ENCODE data around the gene GATAD1. TPM values are rescaled to one million over a fixed set of nuclear protein-coding genes. Genes with fewer than 3 reads are reported as not detected.
"Not testable (repeated sequence)": the region's sequence is repeated elsewhere in the genome, so short reads cannot be mapped to it uniquely, and the experiment has no call there.

GATAD1 gene
- 18.1 TPM for polyA plus RNA-seq (2012; ENCODE audit: missing spikeins)

- TF ChIP-seq POLR2A (IDR thresholded peaks at IDR 0.05; ENCODE audit: low read depth, low read length) (peak; percentile 63; the same call in 1 of the 2 replicates), POLR2AphosphoS5 (IDR thresholded peaks at IDR 0.05; ENCODE audit: low read depth, low read length) (peak; percentile 52; the same call in 1 of the 2 replicates), TAF1 (IDR thresholded peaks at IDR 0.05; ENCODE audit: borderline replicate concordance, low read depth, low read length) (peak; percentile 70)
- FAIRE-seq (peak; percentile 90), DNase-seq (ENCODE audit: insufficient read length) (peak; percentile 70)
These were observed at the start of gene GATAD1 for GRCh38 chr7:92447345-92448204. Gene GATAD1 (plus strand): TSS chr7:92447482. CDS start chr7:92447730, 248 bp downstream.

DNA sequence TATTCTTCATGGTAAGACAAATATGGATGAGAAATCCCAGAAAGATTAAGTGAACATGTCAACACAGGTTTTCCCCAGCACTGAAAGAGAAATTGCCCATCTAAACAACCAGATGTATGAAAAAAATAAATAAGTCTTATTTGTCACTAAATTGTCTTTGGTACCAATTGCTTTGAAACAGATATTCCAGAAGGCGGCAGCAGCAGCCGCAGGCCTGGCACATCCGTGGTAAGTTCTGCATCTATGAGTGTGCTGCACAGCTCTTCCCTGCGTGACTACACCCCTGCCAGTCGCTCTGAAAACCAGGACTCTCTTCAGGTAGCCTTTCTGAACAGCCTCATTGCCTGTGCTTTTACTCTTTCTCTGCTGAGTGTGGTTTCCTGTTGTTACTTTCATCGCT is 49.7 kb upstream of the GATAD1 start:
- TF ChIP-seq POLR2A (IDR thresholded peaks at IDR 0.05; ENCODE audit: low read depth, low read length) (no peak), TAF1 (IDR thresholded peaks at IDR 0.05; ENCODE audit: borderline replicate concordance, low read depth, low read length) (no peak), POLR2AphosphoS5 (IDR thresholded peaks at IDR 0.05; ENCODE audit: low read depth, low read length) (no peak)
- no peak for FAIRE-seq

DNA sequence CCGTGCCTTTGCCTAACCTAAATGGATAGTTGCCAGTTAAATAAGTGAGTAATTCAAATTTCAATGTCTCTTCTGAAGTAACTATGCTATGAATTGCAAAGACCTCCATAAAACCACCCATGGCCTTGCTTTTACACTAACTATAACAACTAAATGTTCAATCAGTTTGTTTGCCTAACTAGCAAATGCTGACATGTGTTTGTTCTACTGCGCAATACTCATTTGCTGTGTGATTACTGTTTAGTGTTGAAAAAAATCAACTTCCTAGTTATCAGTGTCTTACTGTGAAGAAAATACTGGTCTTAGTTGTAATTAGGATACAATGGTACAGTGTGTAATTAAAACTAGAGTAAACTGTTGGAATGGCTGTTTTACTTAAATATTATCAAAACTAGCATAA is 47.3 kb upstream of the GATAD1 start:
- DNase-seq (ENCODE audit: insufficient read length), result no peak
- FAIRE-seq, result no peak
- TF ChIP-seq TAF1 (IDR thresholded peaks at IDR 0.05; ENCODE audit: borderline replicate concordance, low read depth, low read length), result no peak
- TF ChIP-seq POLR2A (IDR thresholded peaks at IDR 0.05; ENCODE audit: low read depth, low read length), result no peak
- TF ChIP-seq POLR2AphosphoS5 (IDR thresholded peaks at IDR 0.05; ENCODE audit: low read depth, low read length), result no peak

More for the DNA sequence above, 49.7 kb upstream of the GATAD1 start:
- no peak for DNase-seq (ENCODE audit: insufficient read length)

DNA sequence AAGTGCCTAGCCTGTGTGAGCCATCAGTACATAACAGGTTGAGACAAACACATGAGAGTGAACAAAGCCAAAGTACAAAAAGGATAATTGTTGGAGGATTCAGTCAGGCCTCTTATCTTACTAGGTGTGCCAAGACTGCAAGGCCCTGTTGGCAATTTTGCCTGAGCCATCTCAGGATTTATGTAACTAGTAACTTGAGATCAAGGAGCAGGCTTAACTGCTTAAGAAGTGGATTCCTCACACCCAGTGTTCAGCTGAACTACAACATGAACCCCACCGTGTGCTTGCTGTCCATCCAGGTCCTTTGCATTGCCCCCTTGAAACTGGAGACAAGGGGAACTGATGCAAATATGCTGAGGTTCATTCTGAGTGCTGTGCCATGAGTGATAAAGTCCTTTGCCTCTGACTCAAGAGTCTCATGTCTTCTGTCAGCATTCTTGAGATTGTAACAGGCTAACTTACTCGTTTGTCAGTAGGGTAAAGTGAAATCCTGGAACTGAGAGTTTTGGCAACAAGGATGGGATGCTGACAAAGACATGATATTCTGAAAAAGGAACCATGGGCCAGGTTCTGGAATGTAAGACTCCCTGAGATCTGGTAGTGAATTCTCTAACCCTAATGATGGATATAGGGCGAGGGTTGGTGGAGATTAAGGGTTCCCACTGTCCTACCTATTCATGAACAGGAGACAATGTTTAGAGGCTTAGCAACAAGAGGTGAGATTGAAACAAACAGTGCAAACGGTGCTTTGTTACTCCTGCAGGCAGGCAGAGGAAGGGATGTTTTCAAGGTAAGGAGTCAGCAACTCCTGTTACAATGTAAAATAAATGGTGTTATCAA is 44.1 kb upstream of the GATAD1 start:
- TF ChIP-seq TAF1 (IDR thresholded peaks at IDR 0.05; ENCODE audit: borderline replicate concordance, low read depth, low read length) (no peak), POLR2A (IDR thresholded peaks at IDR 0.05; ENCODE audit: low read depth, low read length) (no peak), POLR2AphosphoS5 (IDR thresholded peaks at IDR 0.05; ENCODE audit: low read depth, low read length) (no peak)
- no peak for DNase-seq (ENCODE audit: insufficient read length)
- FAIRE-seq, result no peak

DNA sequence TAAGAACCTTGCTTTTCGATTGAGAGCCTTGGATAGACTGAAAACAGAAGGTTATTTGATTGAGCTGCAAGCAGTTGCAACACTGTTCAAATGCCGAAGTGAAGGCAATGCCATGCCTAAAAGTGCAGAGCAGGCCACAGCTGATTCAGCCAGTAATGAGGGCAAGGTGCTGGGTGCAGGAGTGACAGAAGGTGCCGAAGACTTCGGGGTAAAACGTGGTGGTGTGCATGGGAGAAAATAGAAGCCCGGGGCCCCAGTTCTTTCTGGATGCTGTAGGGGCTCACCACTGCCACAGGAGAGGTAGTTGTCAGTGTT is 43.6 kb upstream of the GATAD1 start:
- no peak for FAIRE-seq
- no peak for TF ChIP-seq POLR2AphosphoS5 (IDR thresholded peaks at IDR 0.05; ENCODE audit: low read depth, low read length)
- no peak for TF ChIP-seq POLR2A (IDR thresholded peaks at IDR 0.05; ENCODE audit: low read depth, low read length)
- no peak for TF ChIP-seq TAF1 (IDR thresholded peaks at IDR 0.05; ENCODE audit: borderline replicate concordance, low read depth, low read length)
- no peak for DNase-seq (ENCODE audit: insufficient read length)

DNA sequence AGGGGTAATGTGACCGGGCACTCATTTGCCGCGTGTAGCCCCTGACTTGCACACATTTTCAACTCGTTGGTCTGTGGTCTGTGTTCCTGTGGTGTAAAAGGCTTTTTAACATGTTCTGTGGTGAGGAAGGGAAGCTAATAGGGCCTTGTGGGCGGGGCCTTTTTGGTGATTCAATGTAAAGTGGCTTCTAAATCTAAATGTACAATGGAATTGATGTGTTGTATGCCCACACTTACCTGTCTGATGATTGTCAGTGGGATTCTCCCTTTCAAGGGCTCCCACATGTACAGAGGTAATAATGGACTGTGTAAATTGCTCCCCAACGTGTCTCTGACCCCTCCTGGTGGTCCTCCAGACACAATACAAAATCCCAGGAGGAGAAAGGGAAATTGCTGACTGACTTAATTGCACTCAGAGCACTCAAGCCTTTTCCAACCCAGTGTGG is 43.1 kb upstream of the GATAD1 start:
- TF ChIP-seq POLR2AphosphoS5 (IDR thresholded peaks at IDR 0.05; ENCODE audit: low read depth, low read length) (no peak), TAF1 (IDR thresholded peaks at IDR 0.05; ENCODE audit: borderline replicate concordance, low read depth, low read length) (no peak)
- FAIRE-seq, result no peak
- no peak for DNase-seq (ENCODE audit: insufficient read length)

- no peak for FAIRE-seq
- TF ChIP-seq POLR2A (IDR thresholded peaks at IDR 0.05; ENCODE audit: low read depth, low read length) (no peak), POLR2AphosphoS5 (IDR thresholded peaks at IDR 0.05; ENCODE audit: low read depth, low read length) (no peak)
- DNase-seq (ENCODE audit: insufficient read length), result no peak
These were observed 37.9 kb upstream of the GATAD1 start for GRCh38 chr7:92409357-92409756.

DNA sequence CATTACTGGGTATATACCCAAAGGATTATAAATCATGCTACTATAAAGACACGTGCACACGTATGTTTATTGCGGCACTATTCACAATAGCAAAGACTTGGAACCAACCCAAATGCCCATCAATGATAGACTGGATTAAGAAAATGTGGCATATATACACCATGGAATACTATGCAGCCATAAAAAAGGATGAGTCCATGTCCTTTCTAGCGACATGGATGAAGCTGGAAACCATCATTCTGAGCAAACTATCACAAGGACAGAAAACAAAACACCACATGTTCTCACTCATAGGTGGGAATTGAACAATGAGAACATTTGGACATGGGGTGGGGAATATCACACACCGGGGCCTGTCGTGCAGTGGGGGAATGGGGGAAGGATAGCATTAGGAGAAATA is 37.1 kb upstream of the GATAD1 start:
- FAIRE-seq; DNase-seq (ENCODE audit: insufficient read length): not testable (repeated sequence)

- FAIRE-seq (no peak), DNase-seq (ENCODE audit: insufficient read length) (no peak)
- TF ChIP-seq TAF1 (IDR thresholded peaks at IDR 0.05; ENCODE audit: borderline replicate concordance, low read depth, low read length) (no peak), POLR2A (IDR thresholded peaks at IDR 0.05; ENCODE audit: low read depth, low read length) (no peak), POLR2AphosphoS5 (IDR thresholded peaks at IDR 0.05; ENCODE audit: low read depth, low read length) (no peak)
These were observed 34.5 kb upstream of the GATAD1 start for GRCh38 chr7:92412745-92413144.

- DNase-seq (ENCODE audit: insufficient read length) (no peak), FAIRE-seq (no peak)
- no peak for TF ChIP-seq POLR2A (IDR thresholded peaks at IDR 0.05; ENCODE audit: low read depth, low read length)
- TF ChIP-seq POLR2AphosphoS5 (IDR thresholded peaks at IDR 0.05; ENCODE audit: low read depth, low read length), result no peak
- TF ChIP-seq TAF1 (IDR thresholded peaks at IDR 0.05; ENCODE audit: borderline replicate concordance, low read depth, low read length), result no peak
These were observed 33.7 kb upstream of the GATAD1 start for GRCh38 chr7:92413550-92413949.

DNA sequence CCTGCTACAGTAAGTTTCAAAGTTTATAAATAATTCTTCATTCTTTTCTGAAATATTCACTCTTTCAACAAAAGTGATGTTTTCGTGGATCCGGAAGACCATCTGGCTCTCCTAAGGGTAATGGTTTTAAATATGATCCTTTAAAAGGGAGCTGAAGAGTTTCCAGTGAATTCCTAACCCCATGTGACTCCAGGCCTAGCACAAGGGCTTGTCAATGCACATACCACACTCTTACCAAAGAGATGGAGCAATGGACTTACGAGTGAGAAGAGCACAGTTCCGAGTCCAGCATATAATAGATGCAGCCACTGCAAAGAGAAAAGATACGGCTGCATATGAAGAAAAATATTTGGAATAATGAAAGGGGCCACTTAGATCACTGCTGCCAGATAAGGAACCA is 32.1 kb upstream of the GATAD1 start:
- FAIRE-seq (no peak), DNase-seq (ENCODE audit: insufficient read length) (no peak)
- TF ChIP-seq POLR2AphosphoS5 (IDR thresholded peaks at IDR 0.05; ENCODE audit: low read depth, low read length) (no peak), TAF1 (IDR thresholded peaks at IDR 0.05; ENCODE audit: borderline replicate concordance, low read depth, low read length) (no peak), POLR2A (IDR thresholded peaks at IDR 0.05; ENCODE audit: low read depth, low read length) (no peak)

DNA sequence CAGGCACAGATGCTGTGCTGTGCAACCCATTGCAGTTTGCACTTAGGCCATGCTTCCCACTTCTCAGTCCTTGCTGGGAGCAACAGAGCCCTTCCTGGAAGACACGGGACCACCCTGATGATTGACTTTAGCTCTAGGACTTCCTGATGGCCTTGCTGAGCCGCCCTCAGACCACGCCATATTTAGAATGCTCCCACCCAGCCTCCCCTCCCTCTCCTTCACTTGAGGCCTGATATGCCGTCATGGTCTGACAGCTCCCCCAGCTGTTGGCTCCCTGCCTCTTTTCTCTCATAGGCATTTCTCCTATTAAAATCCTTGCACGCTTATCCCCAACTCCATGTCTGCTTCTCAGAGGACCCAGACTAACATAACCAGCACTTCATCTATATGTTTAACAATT is 29.4 kb upstream of the GATAD1 start:
- TF ChIP-seq TAF1 (IDR thresholded peaks at IDR 0.05; ENCODE audit: borderline replicate concordance, low read depth, low read length), result no peak
- TF ChIP-seq POLR2AphosphoS5 (IDR thresholded peaks at IDR 0.05; ENCODE audit: low read depth, low read length), result no peak
- no peak for TF ChIP-seq POLR2A (IDR thresholded peaks at IDR 0.05; ENCODE audit: low read depth, low read length)
- DNase-seq (ENCODE audit: insufficient read length) (no peak), FAIRE-seq (no peak)
